Fibroblast of mammary gland (primary cell): ENCODE data around the gene SPA17.
A peak's percentile ranks its signal among the peaks of the same experiment; 100 is the strongest.

ENCODE experiments used
- DNase-seq: peaks from one replicate; pipeline ENCODE4 v3.0.0-alpha.2; 2010; ENCODE audit warnings: low read depth
- H3K4me3 ChIP-seq: 2 replicates; pipeline ENCODE4 v1.5.1; 2011; ENCODE audit warnings: low read depth, mild to moderate bottlenecking, low read length, moderate library complexity; ENCODE audit not compliant: control insufficient read depth
- TF ChIP-seq, protein P1 (sequence below): conservative IDR thresholded peaks from 2 replicates; pipeline ENCODE4 v1.5.1; 2011; ENCODE audit warnings: low read depth, low read length, inconsistent platforms; ENCODE audit not compliant: control insufficient read depth, insufficient read depth

Gene SPA17

DNA sequence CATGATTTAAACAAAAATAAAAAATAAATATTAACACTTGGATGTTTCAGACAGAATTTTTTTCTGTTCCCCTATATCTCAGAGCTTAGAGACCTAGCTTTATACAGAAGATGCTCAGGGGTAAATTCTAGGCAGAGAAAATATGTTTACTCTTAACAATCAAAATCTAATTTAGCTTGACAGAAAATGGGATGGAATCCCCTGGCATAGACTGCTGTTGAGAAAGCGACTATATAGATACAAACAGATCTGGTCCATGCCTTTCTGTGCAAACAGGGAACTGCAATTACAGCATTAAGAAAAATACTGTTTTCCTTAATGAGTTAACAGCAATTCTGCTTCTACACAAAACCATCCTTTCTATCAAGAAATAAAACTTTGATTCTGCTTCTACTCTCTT, 14.7 kb upstream of the SPA17 start:
- no peak for DNase-seq
- TF ChIP-seq, protein P1, sequence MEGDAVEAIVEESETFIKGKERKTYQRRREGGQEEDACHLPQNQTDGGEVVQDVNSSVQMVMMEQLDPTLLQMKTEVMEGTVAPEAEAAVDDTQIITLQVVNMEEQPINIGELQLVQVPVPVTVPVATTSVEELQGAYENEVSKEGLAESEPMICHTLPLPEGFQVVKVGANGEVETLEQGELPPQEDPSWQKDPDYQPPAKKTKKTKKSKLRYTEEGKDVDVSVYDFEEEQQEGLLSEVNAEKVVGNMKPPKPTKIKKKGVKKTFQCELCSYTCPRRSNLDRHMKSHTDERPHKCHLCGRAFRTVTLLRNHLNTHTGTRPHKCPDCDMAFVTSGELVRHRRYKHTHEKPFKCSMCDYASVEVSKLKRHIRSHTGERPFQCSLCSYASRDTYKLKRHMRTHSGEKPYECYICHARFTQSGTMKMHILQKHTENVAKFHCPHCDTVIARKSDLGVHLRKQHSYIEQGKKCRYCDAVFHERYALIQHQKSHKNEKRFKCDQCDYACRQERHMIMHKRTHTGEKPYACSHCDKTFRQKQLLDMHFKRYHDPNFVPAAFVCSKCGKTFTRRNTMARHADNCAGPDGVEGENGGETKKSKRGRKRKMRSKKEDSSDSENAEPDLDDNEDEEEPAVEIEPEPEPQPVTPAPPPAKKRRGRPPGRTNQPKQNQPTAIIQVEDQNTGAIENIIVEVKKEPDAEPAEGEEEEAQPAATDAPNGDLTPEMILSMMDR = no peak
- H3K4me3 ChIP-seq = no peak overlapping the region

DNA sequence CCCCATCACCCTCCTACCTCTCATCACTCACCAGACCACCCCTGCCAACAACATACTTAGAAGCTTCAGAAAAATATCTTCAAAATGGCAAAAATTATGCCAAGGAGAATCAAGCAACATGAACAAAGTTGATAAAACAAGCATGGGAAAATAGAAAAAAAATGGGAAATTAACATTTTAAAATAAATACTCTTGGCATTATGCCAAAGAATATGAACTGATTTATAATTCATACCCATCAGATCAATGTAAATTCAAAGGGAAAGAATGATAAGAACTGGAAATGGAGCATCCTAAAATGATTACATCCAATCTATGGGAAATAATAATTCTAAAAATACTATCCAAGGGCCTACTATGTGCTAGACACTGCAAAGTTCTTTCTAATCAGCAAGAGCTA, 12.2 kb upstream of the SPA17 start:
- DNase-seq = no peak
- TF ChIP-seq, protein P1 = no peak
- H3K4me3 ChIP-seq = no peak overlapping the region

DNA sequence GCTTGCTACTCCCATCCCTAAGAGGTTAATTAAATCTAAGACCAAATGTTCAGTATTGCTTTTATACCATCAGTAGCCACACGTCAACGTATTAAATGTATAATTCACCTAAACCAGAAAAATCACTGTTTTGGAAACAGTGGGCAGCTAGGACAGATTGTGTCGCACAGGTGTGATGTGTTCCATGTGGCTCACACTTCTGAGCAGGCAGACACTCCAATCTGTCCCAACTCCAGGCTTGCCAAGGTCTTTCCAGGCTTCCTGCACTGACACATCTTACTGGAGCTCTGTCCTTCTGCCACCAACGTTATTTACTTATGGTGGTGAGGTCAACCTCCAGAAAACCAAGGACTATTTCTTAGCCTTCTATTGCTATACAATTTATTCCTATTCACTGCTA, 11.6 kb upstream of the SPA17 start:
- no peak overlapping the region for H3K4me3 ChIP-seq
- TF ChIP-seq, protein P1 = no peak
- no peak for DNase-seq

DNA sequence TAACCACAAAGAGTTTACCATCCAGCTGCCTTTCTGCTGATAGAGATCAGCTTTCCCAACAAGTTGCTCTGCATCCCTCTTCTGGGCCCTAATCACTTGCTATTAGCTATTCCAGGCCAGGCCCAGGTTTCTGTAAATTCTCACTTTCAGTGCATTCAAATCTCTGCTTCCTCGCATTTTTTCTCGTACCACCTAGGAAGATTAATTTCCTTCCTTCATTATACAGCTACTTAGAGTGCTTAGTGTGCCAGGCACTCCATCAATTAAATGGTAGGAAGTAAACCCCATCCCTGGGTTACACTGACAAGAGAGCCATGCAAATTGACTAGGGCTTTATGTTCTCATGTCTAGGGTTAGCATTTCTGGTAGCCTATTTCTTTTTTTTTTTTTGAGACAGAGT, 9.8 kb upstream of the SPA17 start:
- TF ChIP-seq, protein P1 = no peak

DNA sequence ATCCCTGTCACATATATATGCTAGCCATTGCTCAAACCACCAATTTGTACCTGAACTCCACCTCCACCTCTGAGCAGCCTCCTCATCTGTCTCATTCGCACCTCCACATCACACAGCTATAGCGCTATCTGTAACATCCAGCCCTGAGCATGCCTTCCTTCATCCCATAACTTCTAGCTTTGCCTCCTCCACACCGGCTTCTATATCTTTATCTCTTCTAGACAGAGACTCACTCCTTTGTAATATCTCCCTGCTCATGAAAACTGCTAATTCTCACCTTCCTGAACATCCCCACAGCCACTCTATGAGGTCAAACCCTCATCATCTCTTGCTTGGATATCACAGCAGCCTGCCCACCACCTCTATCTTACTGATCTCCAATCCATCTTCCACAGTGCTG, 6.1 kb upstream of the SPA17 start:
- no peak for DNase-seq
- TF ChIP-seq, protein P1 = no peak
- no peak overlapping the region for H3K4me3 ChIP-seq

More for the DNA sequence above, 9.8 kb upstream of the SPA17 start:
- H3K4me3 ChIP-seq = no peak overlapping the region
- DNase-seq = no peak

DNA sequence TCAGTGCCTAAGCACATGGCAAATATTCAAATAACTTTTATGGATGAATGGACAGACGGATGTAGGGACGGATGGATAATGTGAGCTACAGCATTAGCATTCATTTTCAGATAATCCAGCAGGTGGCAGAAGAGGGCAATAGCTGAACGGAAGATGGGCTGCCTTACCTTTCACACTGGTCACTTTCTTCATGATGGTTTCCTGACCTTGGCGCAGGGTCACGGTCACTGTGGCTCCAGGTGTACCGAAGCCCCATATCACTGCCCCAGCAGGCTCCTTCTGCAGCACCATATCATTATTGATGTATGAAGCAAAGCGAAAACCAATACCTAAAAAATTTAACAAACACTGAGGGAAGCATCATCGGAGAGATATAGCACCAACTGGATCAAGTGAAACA, 4.5 kb upstream of the SPA17 start:
- TF ChIP-seq, protein P1 = peak; percentile 87
- DNase-seq = peak; percentile 62
- H3K4me3 ChIP-seq = no peak overlapping the region

DNA sequence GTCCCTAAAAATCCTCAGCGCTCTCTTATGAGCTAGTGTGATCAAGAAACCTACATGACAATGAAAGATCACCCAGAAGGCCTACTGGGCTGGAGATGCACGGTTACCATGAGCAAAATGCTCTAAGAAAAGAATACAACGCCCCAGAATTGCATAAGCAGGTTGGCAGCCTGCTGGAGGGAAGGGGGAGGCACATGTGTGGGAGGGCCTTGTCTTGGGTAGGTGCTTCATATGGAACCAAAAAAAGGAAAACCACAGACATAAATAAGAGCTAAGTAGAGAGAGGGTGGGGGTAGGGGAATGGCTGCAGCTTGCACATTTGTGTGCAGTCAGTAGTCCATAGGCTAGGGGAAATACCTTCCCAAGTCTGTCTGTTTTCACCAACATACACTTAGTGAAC, 3.0 kb upstream of the SPA17 start:
- peak; percentile 18 for DNase-seq
- no peak overlapping the region for H3K4me3 ChIP-seq
- TF ChIP-seq, protein P1 = no peak
